GM18502 (cell line): ENCODE measurements around the gene PROSER2.

Experiments used
- ATAC-seq: cut with Tn5 transposase; IDR thresholded peaks from one replicate; pipeline ENCODE4 v1.9.1; 2021; ENCODE audit warnings: mild to moderate bottlenecking; ENCODE audit not compliant: unreplicated experiment, poor library complexity

PROSER2 gene

GRCh38 chr10:11898372-11899066 is 75.4 kb downstream of the PROSER2 start:
- ATAC-seq, result no peak

GRCh38 chr10:11899067-11899876 is 76.1 kb downstream of the PROSER2 start:
- ATAC-seq, result no peak

DNA sequence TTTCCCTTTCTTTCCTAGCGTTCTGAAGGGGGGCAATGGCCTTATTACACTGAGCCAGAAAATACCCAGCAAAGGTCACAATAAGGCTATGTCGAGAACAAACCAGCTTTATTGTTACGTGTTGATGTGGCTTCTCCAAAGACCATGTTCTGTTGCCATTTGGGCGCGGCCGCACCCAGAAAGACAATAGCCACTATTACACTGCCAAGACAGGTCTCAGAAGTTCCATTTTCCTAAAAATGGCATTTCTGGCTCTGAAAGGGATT is 77.8 kb downstream of the PROSER2 start:
- no peak for ATAC-seq

GRCh38 chr10:11901454-11901832 is 78.3 kb downstream of the PROSER2 start:
- ATAC-seq, result no peak

DNA sequence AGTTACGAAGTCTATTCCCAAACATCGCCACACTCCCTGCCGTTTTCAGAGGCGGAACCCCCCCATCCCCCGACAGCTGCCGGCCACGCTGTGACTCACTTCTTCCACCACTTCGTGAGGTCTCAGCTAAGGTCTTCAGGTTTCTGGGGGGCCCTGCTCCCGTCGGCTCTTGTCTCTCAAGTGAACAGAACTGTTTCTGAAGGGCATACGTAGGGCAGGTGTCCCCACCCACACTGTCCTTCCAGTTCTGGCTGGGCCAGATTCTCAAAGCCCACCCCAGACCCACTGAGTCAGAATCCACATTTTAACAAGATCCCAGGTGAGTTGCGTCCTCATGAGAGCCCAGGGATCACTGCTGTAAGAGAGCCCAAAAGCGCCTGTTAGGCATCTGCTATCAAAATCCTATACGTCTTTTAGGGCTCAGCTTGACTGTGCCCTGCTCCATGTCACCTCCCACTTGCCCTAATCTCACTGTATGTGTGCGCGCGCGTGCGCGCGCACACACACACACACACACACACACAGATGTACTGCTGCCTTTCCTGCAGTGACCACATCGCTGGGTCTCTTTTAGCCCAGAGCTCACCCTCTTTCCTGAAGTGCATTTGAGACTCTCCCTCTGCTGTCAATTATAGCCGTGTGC is 78.8 kb downstream of the PROSER2 start:
- no peak for ATAC-seq

GRCh38 chr10:11902646-11903045 is 79.5 kb downstream of the PROSER2 start:
- ATAC-seq, result no peak

DNA sequence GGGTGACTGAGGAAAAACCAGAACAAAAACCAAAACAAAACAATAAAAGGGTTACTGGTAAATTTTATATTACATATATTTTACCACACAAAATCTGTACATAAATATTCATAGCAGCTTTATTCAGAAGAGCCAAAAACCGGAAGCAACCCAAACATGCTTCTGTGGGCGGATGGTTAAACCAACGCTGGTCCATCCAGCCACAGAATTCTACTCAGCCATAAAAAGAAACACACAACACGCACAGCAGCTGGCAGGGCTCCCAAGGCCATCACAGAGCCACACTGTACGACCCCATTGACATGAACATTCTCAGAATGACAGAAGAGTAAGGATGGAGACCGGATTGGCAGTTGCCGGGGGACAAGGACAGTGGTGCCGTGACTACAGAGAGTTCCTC is 83.6 kb downstream of the PROSER2 start:
- no peak for ATAC-seq

DNA sequence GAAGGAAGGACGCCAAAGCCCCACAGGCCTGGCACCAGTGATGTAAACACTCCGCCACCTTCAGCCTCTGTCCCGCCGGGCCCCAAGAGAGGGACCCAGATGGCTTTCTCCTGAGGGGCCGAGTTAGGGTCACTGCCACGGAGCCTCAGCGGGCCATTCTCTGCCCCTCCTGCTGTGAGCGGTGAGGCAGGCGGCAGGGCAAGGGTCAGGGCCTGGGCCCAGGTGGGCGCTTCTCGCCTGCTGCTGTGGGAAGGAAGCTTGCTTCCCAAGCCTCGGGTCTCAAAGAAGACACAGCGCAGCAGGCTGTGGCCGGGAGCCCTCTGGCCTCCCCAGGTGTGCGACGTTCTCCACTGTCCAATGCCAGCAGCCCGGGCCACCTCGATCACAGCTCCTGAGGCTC is 84.8 kb downstream of the PROSER2 start:
- ATAC-seq, result no peak

DNA sequence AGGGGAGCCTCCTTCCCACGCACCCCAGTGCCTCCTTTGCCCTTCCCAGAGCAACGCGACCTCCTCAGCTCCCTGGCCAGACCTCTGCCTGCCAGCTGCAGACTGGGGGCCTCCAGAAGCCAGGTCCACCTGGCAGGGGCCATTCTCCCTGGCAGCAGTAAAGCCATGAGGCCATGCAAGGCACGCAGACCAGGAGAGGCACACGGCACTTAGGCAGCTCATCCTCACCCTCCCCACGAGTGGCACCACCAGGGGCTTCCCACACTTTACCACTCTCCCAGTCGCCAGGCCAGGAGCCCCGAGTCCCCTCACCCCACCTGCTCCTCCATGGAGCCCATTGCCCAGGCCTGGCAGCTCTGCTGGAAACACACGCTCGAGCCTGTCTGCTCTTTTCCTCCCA is 85.4 kb downstream of the PROSER2 start:
- ATAC-seq, result no peak

- no peak for ATAC-seq
Measured at GRCh38 chr10:11908991-11909390, 85.8 kb downstream of the PROSER2 start.

- no peak for ATAC-seq
Measured at GRCh38 chr10:11909618-11910017, 86.5 kb downstream of the PROSER2 start.

- ATAC-seq, result no peak
Measured at GRCh38 chr10:11910102-11910501, 86.9 kb downstream of the PROSER2 start.

GRCh38 chr10:11913079-11913641 is 90.0 kb downstream of the PROSER2 start:
- no peak for ATAC-seq

DNA sequence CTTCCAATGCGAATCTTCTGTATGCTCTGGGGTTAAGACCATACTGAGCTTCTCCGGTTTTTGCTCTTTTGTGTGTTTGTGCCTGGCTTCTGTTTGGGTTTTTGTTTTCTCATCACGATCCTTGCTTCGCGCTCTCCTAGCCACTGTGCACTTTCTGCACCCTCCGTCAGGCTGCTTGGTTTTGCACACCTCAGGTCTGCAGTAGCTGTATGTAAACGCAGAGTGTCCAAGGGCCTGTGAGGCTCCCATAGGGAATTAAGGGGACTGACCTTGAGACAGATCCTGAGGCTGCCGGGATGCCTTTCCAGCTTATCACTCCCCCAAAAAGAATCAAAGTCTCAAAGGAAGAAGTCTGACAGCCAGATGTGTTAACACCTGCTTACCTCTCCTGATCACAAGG is 95.2 kb downstream of the PROSER2 start:
- no peak for ATAC-seq

- ATAC-seq, result no peak
Measured at GRCh38 chr10:11919271-11919670, 96.1 kb downstream of the PROSER2 start.
